Endothelial cell of umbilical vein (primary cell): ENCODE results near the gene MRPL24. TPM values are rescaled to one million over a fixed set of nuclear protein-coding genes. Genes with fewer than 3 reads are reported as not detected.
A peak's percentile ranks its signal among the peaks of the same experiment; 100 is the strongest.

Experiments used
- BruUV-seq: library from RNA; stranded (reverse); fragments of 400-500 nt; replicated peaks from 2 replicates; lab custom pipeline; 2021; lab: Mats Ljungman, UMichigan
- CTCF ChIA-PET: fragments of 300-600, 350-600 bp; sonication (Branson Sonifier 250); formaldehyde crosslinking; loops from one replicate; lab custom pipeline; 2021; ENCODE audit warnings: antibody characterized with exemption, inconsistent platforms; lab: Charles Lee
- POLR2A ChIA-PET: fragments of 300-600, 350-600 bp; sonication (Branson Sonifier 250); formaldehyde crosslinking; loops from one replicate; lab custom pipeline; 2021; ENCODE audit warnings: antibody characterized with exemption, inconsistent platforms; lab: Charles Lee
- DNase-seq: peaks from one replicate; pipeline ENCODE4 v3.0.0-alpha.2; 2011; ENCODE audit warnings: low read depth, low spot score
- FAIRE-seq: peaks from 2 replicates; lab custom pipeline; 2011; peaks lifted over from hg19 to GRCh38; lab: Jason Lieb, UNC
- H2AFZ ChIP-seq: 2 replicates; pipeline ENCODE4 v1.6.0; 2012; ENCODE audit warnings: low read depth, low read length, control low read depth, inconsistent platforms
- H3K27ac ChIP-seq: 2 replicates; pipeline ENCODE4 v1.5.1; 2011; ENCODE audit warnings: low read depth, mild to moderate bottlenecking, control low read depth, low read length, moderate library complexity; ENCODE audit not compliant: insufficient read depth
- H3K27me3 ChIP-seq, 2 experiments: 2 replicates each; pipeline versions ENCODE4 v1.6.0 to v1.6.1; 2011; ENCODE audit warnings: low read length in 2 of 2, mixed read lengths in 1 of 2; ENCODE audit not compliant: control insufficient read depth in 2 of 2, insufficient read depth in 2 of 2
- H3K36me3 ChIP-seq, 2 experiments: 2 replicates in 1 of 2; 3 replicates in 1 of 2; pipeline ENCODE4 v1.5.1; 2011; ENCODE audit warnings: low read length in 2 of 2, mild to moderate bottlenecking in 1 of 2, moderate library complexity in 1 of 2; ENCODE audit not compliant: control insufficient read depth in 2 of 2, insufficient read depth in 2 of 2; ENCODE audit errors: extremely low read depth in 1 of 2
- H3K4me1 ChIP-seq: 3 replicates; pipeline ENCODE4 v1.5.1; 2011; ENCODE audit warnings: mild to moderate bottlenecking, low read length; ENCODE audit not compliant: control insufficient read depth, insufficient read depth; ENCODE audit errors: extremely low read depth
- H3K4me2 ChIP-seq: 2 replicates; pipeline ENCODE4 v1.6.1; 2011; ENCODE audit warnings: low read length, control low read depth, mixed read lengths; ENCODE audit not compliant: insufficient read depth
- H3K4me3 ChIP-seq, 3 experiments: fragments of 200-600 bp in 1 of 3; sonication (generic), shearing (Covaris generic) in 1 of 3; replicated peaks in 1 of 3; 2 replicates each; pipeline ENCODE4 v1.5.1; 2011 to 2016; ENCODE audit warnings: control low read depth in 3 of 3, low read length in 3 of 3, mild to moderate bottlenecking in 2 of 3, inconsistent platforms in 1 of 3, low read depth in 1 of 3, moderate library complexity in 1 of 3; ENCODE audit not compliant: insufficient read depth in 1 of 3
- H3K79me2 ChIP-seq: 2 replicates; pipeline ENCODE4 v1.6.0; 2012; ENCODE audit warnings: low read length, inconsistent platforms; ENCODE audit not compliant: control insufficient read depth, insufficient read depth
- H3K9ac ChIP-seq: replicated peaks from 2 replicates; pipeline ENCODE3; 2011; ENCODE audit warnings: low read length, control low read depth; ENCODE audit not compliant: insufficient read depth; ENCODE audit errors: extremely low read depth
- H3K9me1 ChIP-seq: replicated peaks from 3 replicates; pipeline ENCODE4 v1.6.0; 2011; ENCODE audit warnings: mild to moderate bottlenecking, low read length; ENCODE audit not compliant: control insufficient read depth, insufficient read depth; ENCODE audit errors: extremely low read depth
- H3K9me3 ChIP-seq: replicated peaks from 2 replicates; pipeline ENCODE4 v1.5.1; 2012; ENCODE audit warnings: low read length, inconsistent platforms; ENCODE audit not compliant: control insufficient read depth, insufficient read depth
- H4K20me1 ChIP-seq: replicated peaks from 2 replicates; pipeline ENCODE3; 2011; ENCODE audit warnings: mild to moderate bottlenecking, low read length; ENCODE audit not compliant: control insufficient read depth, insufficient read depth; ENCODE audit errors: extremely low read depth
- CTCF ChIP-seq, 2 donors: IDR thresholded peaks; 1 replicate in 1 of 2; 2 replicates in 1 of 2; pipeline ENCODE4 v1.5.1; 2011; ENCODE audit warnings: low read length in 2 of 2, mild to moderate bottlenecking in 2 of 2, moderate library complexity in 2 of 2, control low read depth in 1 of 2, inconsistent platforms in 1 of 2, low read depth in 1 of 2; ENCODE audit not compliant: insufficient read depth in 1 of 2; ENCODE audit errors: extremely low read depth in 1 of 2
- EZH2 ChIP-seq: IDR thresholded peaks from 2 replicates; pipeline ENCODE4 v1.6.1; 2012; ENCODE audit warnings: borderline replicate concordance, low read depth, mild to moderate bottlenecking, moderate library complexity, low read length, inconsistent platforms; ENCODE audit not compliant: severe bottlenecking
- FOS ChIP-seq: IDR thresholded peaks from 2 replicates; pipeline ENCODE4 v1.6.1; 2011; ENCODE audit warnings: mild to moderate bottlenecking, low read length, moderate library complexity, borderline replicate concordance; ENCODE audit not compliant: insufficient read depth
- GATA2 ChIP-seq: IDR thresholded peaks from 2 replicates; pipeline ENCODE4 v1.7.0; 2011; ENCODE audit warnings: low read depth, mild to moderate bottlenecking, moderate library complexity, mixed read lengths, low read length; ENCODE audit not compliant: insufficient read length, insufficient read depth
- JUN ChIP-seq: IDR thresholded peaks from 2 replicates; pipeline ENCODE4 v1.6.1; 2011; ENCODE audit warnings: borderline replicate concordance, low read depth; ENCODE audit not compliant: insufficient read length, insufficient read depth
- MAX ChIP-seq: IDR thresholded peaks from 2 replicates; pipeline ENCODE4 v1.6.1; 2011; ENCODE audit not compliant: insufficient read depth, insufficient read length
- MYC ChIP-seq: IDR thresholded peaks from one replicate; pipeline ENCODE4 v1.6.1; 2011; ENCODE audit warnings: mild to moderate bottlenecking, low read depth, low read length
- POLR2A ChIP-seq: IDR thresholded peaks from 2 replicates; pipeline ENCODE4 v1.6.1; 2012; ENCODE audit warnings: low read depth, mild to moderate bottlenecking, control low read depth, low read length
- POLR2AphosphoS5 ChIP-seq: IDR thresholded peaks from 2 replicates; pipeline ENCODE4 v1.6.1; 2012; ENCODE audit warnings: low read depth, mild to moderate bottlenecking, control low read depth, low read length, moderate library complexity; ENCODE audit not compliant: insufficient read depth
- dilution Hi-C: fragments of 300-500 bp; cut with MboI; formaldehyde crosslinking; loops from one replicate; pipeline ENCODE4 v1.15.0; 2019; ENCODE audit warnings: low sequenced_read_pairs; ENCODE audit not compliant: extremely low pct_ligation_motif_present
- intact Hi-C: fragments of 100-400 bp; cut with micrococcal nuclease; formaldehyde crosslinking; loops from one replicate; pipeline ENCODE4 v1.10.0; 2022
- polyA plus RNA-seq, 4 experiments: library from polyadenylated mRNA; depleted of rRNA in 3 of 4; stranded (reverse) in 3 of 4; unstranded in 1 of 4; fragments of >200 nt; gene quantifications; 2 replicates each; pipeline versions ENCODE4 v1.2.1 to v1.2.3, GENCODE V29; 2011 to 2012; ENCODE audit warnings: missing spikeins in 1 of 4
- total RNA-seq: library from RNA; stranded (reverse); gene quantifications from 2 replicates; pipeline ENCODE4 v1.2.3, GENCODE V29; 2021

Gene MRPL24
- total and polyA plus RNA-seq, 2 donors (not counting 3 experiments of a cell fraction or from before 2014, with no cell fraction given) = 47.9 to 77.7 TPM

- H4K20me1 ChIP-seq = no peaks in the 10 kb centered on the region
- no peak within 1 kb of the TSS for H3K27ac ChIP-seq
- no peaks in the 10 kb centered on the region for H3K9me1 ChIP-seq
- H3K4me1 ChIP-seq = peaks cover 19% of the 10 kb centered on the region
- DNase-seq = peak; percentile 19
- intact Hi-C loops (loop anchor here (1.0 kb wide), 1 partner anchor 16 kb away; no protein-coding TSS in a partner anchor), dilution Hi-C loops (no loop called here)
- CTCF ChIA-PET = interaction anchor here (1.0 to 15.5 kb wide), 11 partner anchors 10 to 155 kb away, joined by 3 to 453 read pairs (median 11); partner anchors contain the start of genes HAPLN2, INSRR and NTRK1
- no TSS peak for BruUV-seq
- H3K27me3 ChIP-seq = peaks cover 0 to 3% of the 10 kb centered on the region in 2 experiments
- no peaks in the 10 kb centered on the region for H3K9me3 ChIP-seq
- peak within 1 kb of the TSS; percentile 52 for H2AFZ ChIP-seq
- H3K79me2 ChIP-seq = no peaks in the 10 kb centered on the region
- peak within 1 kb of the TSS; percentile 22 for H3K9ac ChIP-seq
- TF ChIP-seq POLR2AphosphoS5 = no peak
- no peak for TF ChIP-seq EZH2
- TF ChIP-seq MAX = no peak
- peak within 1 kb of the TSS; percentile 53 for H3K4me2 ChIP-seq
- POLR2A ChIA-PET = no interaction called here
- FAIRE-seq = no peak
- no peaks in the 10 kb centered on the region for H3K36me3 ChIP-seq
- H3K4me3 ChIP-seq = peak within 1 kb of the TSS in 1 of 3 experiments; percentile 4
Observed at GRCh38 chr1:156705321-156705917, 35.5 kb downstream of the MRPL24 start, which contains the start of gene CRABP2. Gene CRABP2 (minus strand): TSS chr1:156705583. CDS start chr1:156705446, 137 bp downstream.

GRCh38 chr1:156704930-156705320 is 36.0 kb downstream of the MRPL24 start:
- H3K4me1 ChIP-seq = peaks cover 19% of the 10 kb centered on the region
- DNase-seq (peak; percentile 68), FAIRE-seq (peak; percentile 89)
- H4K20me1 ChIP-seq = no peaks in the 10 kb centered on the region
- no TSS peak for BruUV-seq
- dilution Hi-C loops (no loop called here), intact Hi-C loops (loop anchor here (1.0 kb wide), 1 partner anchor 16 kb away; no protein-coding TSS in a partner anchor)
- peaks cover 0 to 3% of the 10 kb centered on the region in 2 experiments for H3K27me3 ChIP-seq
- peak overlapping the region; percentile 22 for H3K9ac ChIP-seq
- H2AFZ ChIP-seq = peak overlapping the region; percentile 37
- no peak overlapping the region for H3K4me3 ChIP-seq
- no peaks in the 10 kb centered on the region for H3K9me3 ChIP-seq
- ChIA-PET CTCF (interaction anchor here (1.5 to 15.5 kb wide), 7 partner anchors 11 to 85 kb away, joined by 9 to 453 read pairs (median 12); partner anchors contain the start of gene HAPLN2), POLR2A (interaction anchor here (0.8 kb wide), 1 partner anchor 15 kb away, joined by 3 read pairs; no protein-coding TSS in a partner anchor)
- H3K27ac ChIP-seq = no peak overlapping the region
- no peak for TF ChIP-seq POLR2A
- no peak for TF ChIP-seq GATA2
- TF ChIP-seq MYC = no peak
- no peak for TF ChIP-seq MAX
- TF ChIP-seq EZH2 = no peak
- TF ChIP-seq POLR2AphosphoS5 = peak; percentile 62
- no peak for TF ChIP-seq CTCF (IDR thresholded peaks at IDR 0.05; ENCODE audit: extremely low read depth in 1 of 2, insufficient read depth in 1 of 2, low read depth in 1 of 2, low read length in 2 of 2)
- peak; percentile 54 for TF ChIP-seq JUN
- peak; percentile 94 for TF ChIP-seq FOS
- H3K36me3 ChIP-seq = no peaks in the 10 kb centered on the region
- H3K4me2 ChIP-seq = peak overlapping the region; percentile 53
- no peaks in the 10 kb centered on the region for H3K9me1 ChIP-seq
- no peaks in the 10 kb centered on the region for H3K79me2 ChIP-seq
